Esophagus muscularis mucosa (tissue), 4 donors: ENCODE measurements around the gene RGS3. TPM values are rescaled to one million over a fixed set of nuclear protein-coding genes. Genes with fewer than 3 reads are reported as not detected.

Source experiments
- DNase-seq: peaks from one replicate; pipeline ENCODE4 v3.0.0-alpha.2; 2017; ENCODE audit errors: extremely low spot score
- H3K27ac ChIP-seq, 4 donors: fragments of 200-600 bp; sonication (generic); replicated peaks in 1 of 4; 1 replicate in 3 of 4; 2 replicates in 1 of 4; pipeline ENCODE4 v1.5.1; 2016 to 2019; ENCODE audit warnings: mild to moderate bottlenecking in 1 of 4
- H3K27me3 ChIP-seq, 4 donors: fragments of 200-600 bp; sonication (generic); one replicate each; pipeline versions ENCODE4 v1.5.1 to v1.6.0; 2016 to 2019
- H3K36me3 ChIP-seq, 4 donors: fragments of 200-600 bp; sonication (generic); one replicate each; pipeline ENCODE4 v1.5.1; 2016 to 2019
- H3K4me1 ChIP-seq, 4 donors: fragments of 200-600 bp; sonication (generic); one replicate each; pipeline ENCODE4 v1.5.1; 2016 to 2019
- H3K4me3 ChIP-seq, 4 donors: fragments of 200-600 bp; sonication (generic); 1 replicate in 2 of 4; 2 replicates in 2 of 4; pipeline ENCODE4 v1.5.1; 2016 to 2019; ENCODE audit warnings: mild to moderate bottlenecking in 4 of 4, moderate library complexity in 1 of 4
- H3K9me3 ChIP-seq, 4 donors: fragments of 200-600 bp; sonication (generic); 1 replicate in 3 of 4; 2 replicates in 1 of 4; pipeline ENCODE4 v1.5.1; 2016 to 2019
- EP300 ChIP-seq: sonication (generic); formaldehyde crosslinking; IDR thresholded peaks from one replicate; pipeline ENCODE4 v1.6.1; 2017; ENCODE audit warnings: antibody characterized with exemption
- POLR2A ChIP-seq: fragments of 450-650 bp; IDR thresholded peaks from one replicate; pipeline ENCODE4 v1.6.1; 2017; ENCODE audit warnings: antibody characterized with exemption, moderate library complexity, mild to moderate bottlenecking, low read depth
- POLR2AphosphoS5 ChIP-seq, 2 donors: sonication (generic); formaldehyde crosslinking; IDR thresholded peaks; one replicate each; pipeline ENCODE4 v1.6.1; 2017; ENCODE audit warnings: antibody characterized with exemption in 2 of 2
- WGBS: methylation state at CpG from one replicate; pipeline ENCODE4 v1.1.5; 2018; 5-methylcytosine and 5-hydroxymethylcytosine counted together
- intact Hi-C: fragments of 100-400 bp; cut with DNase I; formaldehyde crosslinking; loops from one replicate; pipeline ENCODE4 v1.15.1; 2023
- total RNA-seq, 4 donors: library from RNA; depleted of rRNA; stranded (reverse); fragments of >200 nt; gene quantifications; one replicate each; pipeline versions ENCODE4 v1.1.0 to v1.2.1, GENCODE V29; 2016
- TF ChIP-seq, protein P1 (sequence below), 3 experiments: fragments of 200-600 bp in 2 of 3; fragments of 450-650 bp in 1 of 3; sonication (generic) in 2 of 3; IDR thresholded peaks; one replicate each; pipeline ENCODE4 v1.5.1; 2017 to 2019; ENCODE audit warnings: antibody characterized with exemption in 3 of 3, mild to moderate bottlenecking in 2 of 3, moderate library complexity in 1 of 3

Gene RGS3
- total RNA-seq, 4 donors from 2014 or later = 37.3 to 121 (median 68.5) TPM

DNA sequence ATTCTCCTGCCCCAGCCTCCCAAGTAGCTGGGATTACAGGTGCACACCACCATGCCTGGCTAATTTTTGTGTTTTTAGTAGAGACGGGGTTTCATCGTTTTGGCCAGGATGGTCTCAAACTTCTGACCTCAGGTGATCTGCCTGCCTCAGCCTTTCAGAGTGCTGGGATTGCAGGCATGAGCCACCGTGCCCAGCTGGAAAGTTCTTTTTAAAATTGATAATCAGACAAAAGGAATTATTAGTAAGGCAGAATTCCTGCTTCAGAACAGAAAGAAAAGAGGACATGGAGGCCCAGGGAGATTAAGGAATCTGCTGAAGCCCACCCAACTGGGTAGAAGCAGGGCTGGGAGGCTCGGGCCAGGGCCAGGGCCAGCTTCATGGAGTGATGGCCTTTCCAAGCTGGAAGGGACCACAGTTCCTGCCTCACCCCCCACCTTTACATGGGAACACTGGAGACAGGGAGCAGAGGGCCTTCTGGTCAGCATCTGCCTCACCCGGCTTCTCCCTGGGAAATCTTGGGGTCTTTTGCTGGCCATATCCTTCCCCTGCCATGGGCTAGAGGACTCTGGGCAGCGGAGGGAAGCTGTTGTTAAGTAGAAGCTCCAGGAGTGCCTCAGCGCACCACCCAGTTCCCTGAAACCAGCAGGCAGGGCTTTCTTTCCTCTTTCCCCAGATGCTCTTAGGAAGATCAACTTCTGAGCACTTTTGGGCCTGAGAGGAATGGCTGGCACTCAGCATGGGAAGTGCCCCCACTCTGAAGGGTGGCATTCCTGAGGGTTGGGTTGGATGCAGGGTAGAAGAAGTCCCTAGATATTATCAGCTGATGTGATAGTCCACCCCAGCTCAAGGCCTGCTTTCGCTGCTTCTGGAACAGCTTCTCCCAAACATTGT lies 70.1 kb downstream of the RGS3 start:
- Histone ChIP-seq H3K4me3 (no peak overlapping the region), H3K27ac (no peak overlapping the region), H3K27me3 (no peaks in the 10 kb centered on the region), H3K36me3 (peaks cover 25 to 84% (median 65%) of the 10 kb centered on the region in 4 donors), H3K9me3 (no peaks in the 10 kb centered on the region), H3K4me1 (peaks cover 39 to 49% (median 41%) of the 10 kb centered on the region in 4 donors)
- intact Hi-C loops = no loop called here
- no peak for DNase-seq
- WGBS = 95% methylated on average over 8 of the region's 8 CpGs
- TF ChIP-seq, protein P1, sequence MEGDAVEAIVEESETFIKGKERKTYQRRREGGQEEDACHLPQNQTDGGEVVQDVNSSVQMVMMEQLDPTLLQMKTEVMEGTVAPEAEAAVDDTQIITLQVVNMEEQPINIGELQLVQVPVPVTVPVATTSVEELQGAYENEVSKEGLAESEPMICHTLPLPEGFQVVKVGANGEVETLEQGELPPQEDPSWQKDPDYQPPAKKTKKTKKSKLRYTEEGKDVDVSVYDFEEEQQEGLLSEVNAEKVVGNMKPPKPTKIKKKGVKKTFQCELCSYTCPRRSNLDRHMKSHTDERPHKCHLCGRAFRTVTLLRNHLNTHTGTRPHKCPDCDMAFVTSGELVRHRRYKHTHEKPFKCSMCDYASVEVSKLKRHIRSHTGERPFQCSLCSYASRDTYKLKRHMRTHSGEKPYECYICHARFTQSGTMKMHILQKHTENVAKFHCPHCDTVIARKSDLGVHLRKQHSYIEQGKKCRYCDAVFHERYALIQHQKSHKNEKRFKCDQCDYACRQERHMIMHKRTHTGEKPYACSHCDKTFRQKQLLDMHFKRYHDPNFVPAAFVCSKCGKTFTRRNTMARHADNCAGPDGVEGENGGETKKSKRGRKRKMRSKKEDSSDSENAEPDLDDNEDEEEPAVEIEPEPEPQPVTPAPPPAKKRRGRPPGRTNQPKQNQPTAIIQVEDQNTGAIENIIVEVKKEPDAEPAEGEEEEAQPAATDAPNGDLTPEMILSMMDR (IDR thresholded peaks at IDR 0.05) = no peak
- TF ChIP-seq POLR2AphosphoS5 (IDR thresholded peaks at IDR 0.05) = no peak
- TF ChIP-seq EP300 = no peak
- no peak for TF ChIP-seq POLR2A

DNA sequence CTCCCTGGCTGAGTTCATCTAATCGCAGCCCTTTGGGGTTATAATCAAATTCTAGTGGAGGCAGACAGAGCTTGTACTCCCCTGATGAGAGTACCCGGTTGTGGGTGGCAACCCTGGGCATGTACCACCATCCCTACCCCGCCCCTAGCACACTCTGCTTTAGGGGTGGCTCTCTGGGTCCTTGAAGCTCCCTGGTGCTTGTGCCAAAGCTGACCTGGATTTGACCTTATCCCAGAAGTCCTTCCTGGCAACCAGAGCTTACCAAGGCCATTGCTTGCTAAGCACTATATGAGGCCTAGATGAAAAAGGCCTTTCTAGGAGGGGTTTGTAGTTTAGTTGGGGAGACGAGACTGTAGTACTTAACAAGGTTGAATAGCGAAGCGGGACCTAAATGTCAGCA lies 72.2 kb downstream of the RGS3 start:
- H3K9me3 ChIP-seq = no peaks in the 10 kb centered on the region
- H3K36me3 ChIP-seq = peaks cover 10 to 81% (median 56%) of the 10 kb centered on the region in 4 donors
- intact Hi-C loops = no loop called here
- H3K27me3 ChIP-seq = no peaks in the 10 kb centered on the region
- WGBS = 98% methylated on average over 5 of the region's 6 CpGs
- H3K4me3 ChIP-seq = no peak overlapping the region
- peaks cover 32 to 47% (median 41%) of the 10 kb centered on the region in 4 donors for H3K4me1 ChIP-seq
- TF ChIP-seq POLR2AphosphoS5 (IDR thresholded peaks at IDR 0.05) (no peak), POLR2A (no peak), EP300 (no peak)
- peak overlapping the region; percentile 29 to 55 (median 45) for H3K27ac ChIP-seq
- DNase-seq = no peak

DNA sequence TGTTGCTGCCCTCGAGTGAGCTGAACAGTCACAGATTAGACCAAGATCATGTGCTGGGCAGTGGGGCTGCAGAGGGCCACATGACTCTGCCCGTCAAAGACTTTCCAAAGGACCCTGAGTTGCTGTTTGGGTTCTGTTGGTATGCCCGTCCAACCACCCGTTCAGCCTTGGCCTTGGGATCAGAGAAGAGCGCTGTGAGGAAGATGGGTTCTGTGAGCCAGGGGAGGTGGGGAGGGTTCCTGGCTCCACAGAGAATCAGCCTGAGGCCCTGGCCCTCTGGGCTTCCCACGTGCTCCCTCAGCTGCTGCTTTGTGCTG lies 72.6 kb downstream of the RGS3 start:
- Histone ChIP-seq H3K4me1 (peaks cover 35 to 50% (median 45%) of the 10 kb centered on the region in 4 donors), H3K27ac (peak overlapping the region; percentile 29 to 55 (median 45)), H3K4me3 (no peak overlapping the region), H3K27me3 (no peaks in the 10 kb centered on the region), H3K36me3 (peaks cover 12 to 77% (median 56%) of the 10 kb centered on the region in 4 donors), H3K9me3 (no peaks in the 10 kb centered on the region)
- TF ChIP-seq, protein P1 (IDR thresholded peaks at IDR 0.05) = no peak
- TF ChIP-seq POLR2AphosphoS5 (IDR thresholded peaks at IDR 0.05) = no peak
- TF ChIP-seq EP300 = no peak
- TF ChIP-seq POLR2A = no peak
- WGBS = 80% methylated on average over 5 of the region's 6 CpGs
- no peak for DNase-seq
- intact Hi-C loops = no loop called here

DNA sequence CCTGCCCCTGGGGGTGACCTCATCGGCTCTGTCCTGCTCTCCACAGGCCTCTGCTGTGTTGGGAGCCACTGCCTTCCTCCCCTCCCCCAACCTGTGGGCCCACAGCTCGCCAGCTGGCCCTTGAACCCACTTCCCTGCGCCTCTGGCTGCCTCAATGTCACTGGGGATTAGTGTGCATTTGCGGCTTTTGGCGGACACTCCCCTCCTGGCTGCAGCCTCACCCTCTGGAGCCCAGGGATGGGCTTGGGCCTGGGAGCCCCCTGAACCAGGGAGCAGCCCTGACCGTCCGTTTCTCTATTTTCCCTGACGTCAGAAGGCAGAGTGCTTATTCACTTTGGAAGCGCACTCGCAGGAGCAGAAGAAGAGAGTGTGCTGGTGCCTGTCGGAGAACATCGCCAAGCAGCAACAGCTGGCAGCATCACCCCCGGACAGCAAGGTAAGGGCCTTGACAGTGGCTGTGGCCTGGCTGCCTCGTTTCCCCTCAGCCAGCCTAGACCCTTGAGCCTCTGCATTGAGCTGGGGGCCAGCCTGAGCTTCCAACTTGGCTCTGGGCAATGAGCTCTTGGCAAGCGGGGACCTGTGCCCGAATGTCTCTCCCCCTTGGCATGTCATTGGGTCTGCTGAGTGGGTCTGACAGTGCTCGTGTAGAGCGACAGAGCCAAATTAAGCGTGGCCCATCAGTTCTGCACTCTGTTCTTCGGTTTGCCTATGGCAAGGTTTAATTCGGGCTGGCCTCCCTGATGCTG lies 73.1 kb downstream of the RGS3 start:
- no peak for DNase-seq
- intact Hi-C loops = no loop called here
- peak; percentile 17 to 23 for TF ChIP-seq POLR2AphosphoS5 (IDR thresholded peaks at IDR 0.05)
- TF ChIP-seq, protein P1 (IDR thresholded peaks at IDR 0.05) = no peak
- H3K27me3 ChIP-seq = no peaks in the 10 kb centered on the region
- H3K36me3 ChIP-seq = peaks cover 17 to 77% (median 59%) of the 10 kb centered on the region in 4 donors
- 73% methylated on average over 14 of the region's 21 CpGs for WGBS
- peaks cover 41 to 55% (median 47%) of the 10 kb centered on the region in 4 donors for H3K4me1 ChIP-seq
- no peaks in the 10 kb centered on the region for H3K9me3 ChIP-seq
- peak overlapping the region; percentile 29 to 55 (median 45) for H3K27ac ChIP-seq
- no peak overlapping the region for H3K4me3 ChIP-seq

DNA sequence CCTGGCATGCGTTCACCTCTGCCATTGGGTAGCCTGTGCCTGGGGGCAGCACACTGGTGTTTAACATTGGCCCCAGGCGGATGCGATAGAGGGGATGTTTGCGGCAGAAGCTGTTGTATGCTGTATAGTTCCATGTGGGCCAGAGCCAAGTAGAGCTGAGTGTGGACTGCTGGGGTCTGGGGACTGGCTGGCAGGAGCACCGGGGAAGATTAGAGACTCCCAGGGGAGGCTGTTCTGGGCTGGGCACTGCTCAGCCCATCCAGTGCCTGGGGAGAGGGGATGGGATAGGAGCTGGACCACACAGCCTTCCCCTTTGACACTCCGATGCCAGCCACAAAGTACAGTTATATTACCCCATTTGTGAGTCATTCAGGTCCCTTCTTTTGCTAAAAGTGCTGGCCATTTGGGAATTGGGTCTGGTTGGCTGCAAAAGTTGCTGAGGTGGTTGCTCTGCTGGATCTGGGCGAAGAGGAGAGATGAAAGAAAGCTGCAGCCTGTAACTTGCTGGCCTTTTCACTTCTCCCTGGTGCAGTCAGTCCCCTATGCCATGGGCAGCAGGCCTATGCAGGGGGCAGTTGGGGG lies 73.8 kb downstream of the RGS3 start:
- Histone ChIP-seq H3K27ac (peak overlapping the region in 3 of 4 donors; percentile 29 to 49 (median 41)), H3K4me1 (peaks cover 42 to 55% (median 47%) of the 10 kb centered on the region in 4 donors), H3K27me3 (no peaks in the 10 kb centered on the region), H3K9me3 (no peaks in the 10 kb centered on the region), H3K36me3 (peaks cover 18 to 72% (median 63%) of the 10 kb centered on the region in 4 donors), H3K4me3 (no peak overlapping the region)
- DNase-seq = no peak
- WGBS = 93% methylated on average over 6 of the region's 7 CpGs
- intact Hi-C loops = no loop called here
- TF ChIP-seq EP300 (no peak), POLR2A (no peak)
- TF ChIP-seq, protein P1 (IDR thresholded peaks at IDR 0.05) = no peak
